ENCODE results near the gene TRIM41.
"Not testable (repeated sequence)": the region's sequence is repeated elsewhere in the genome, so short reads cannot be mapped to it uniquely, and the experiment has no call there.

TRIM41 gene

DNA sequence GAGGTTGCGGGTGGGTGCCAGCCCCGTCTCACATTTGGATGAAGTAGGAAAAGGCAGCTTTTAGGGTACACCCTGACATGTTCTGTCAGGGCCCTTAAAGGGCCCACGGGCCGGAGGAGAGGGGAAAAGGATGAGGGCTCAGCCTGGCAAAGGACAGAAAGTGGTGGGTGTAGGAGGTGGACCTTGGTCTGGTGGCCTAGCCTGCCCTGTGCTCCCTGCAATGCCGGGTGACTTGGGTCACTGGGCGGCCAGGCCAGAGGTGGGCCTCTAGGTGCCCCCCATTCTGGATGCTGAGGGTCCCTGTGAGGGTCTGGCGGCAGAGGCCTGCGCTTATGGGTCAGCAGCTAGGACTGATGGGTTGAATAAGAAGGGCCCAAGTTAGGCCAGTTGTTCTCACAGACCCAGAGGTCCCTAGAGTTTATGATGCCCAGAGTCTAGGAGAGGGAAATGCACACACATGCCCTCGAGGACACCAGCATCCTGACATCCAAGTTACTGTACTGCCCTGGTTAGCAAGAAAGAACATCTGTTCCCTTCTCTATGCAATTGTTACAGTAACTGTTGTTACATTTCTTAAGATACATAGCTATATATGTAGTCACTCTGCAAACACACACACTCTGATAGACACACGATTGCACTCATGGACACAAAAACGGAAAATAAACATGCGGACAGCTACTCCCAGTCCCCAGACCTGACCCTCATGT lies 30.6 kb upstream of the TRIM41 start:
- no peak for DNase-seq

DNA sequence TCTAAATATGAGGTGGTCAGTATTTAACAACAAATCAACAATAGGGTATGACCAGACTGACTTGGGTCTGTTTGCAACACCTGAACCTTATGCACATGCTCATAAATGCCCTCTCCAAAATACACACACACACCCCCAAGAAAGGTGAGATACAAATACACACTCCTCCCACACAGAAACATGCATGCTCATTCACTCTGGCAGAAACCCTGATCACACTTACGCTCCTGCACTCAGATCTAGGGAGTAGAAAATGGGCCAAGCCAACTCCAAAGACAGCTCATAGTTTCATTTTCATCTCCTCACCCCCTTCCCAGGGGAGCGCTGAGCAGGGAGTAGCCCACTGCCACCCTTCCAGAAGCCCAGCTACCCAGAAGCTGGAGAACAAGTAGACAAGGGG lies 29.4 kb upstream of the TRIM41 start:
- DNase-seq: no peak

DNA sequence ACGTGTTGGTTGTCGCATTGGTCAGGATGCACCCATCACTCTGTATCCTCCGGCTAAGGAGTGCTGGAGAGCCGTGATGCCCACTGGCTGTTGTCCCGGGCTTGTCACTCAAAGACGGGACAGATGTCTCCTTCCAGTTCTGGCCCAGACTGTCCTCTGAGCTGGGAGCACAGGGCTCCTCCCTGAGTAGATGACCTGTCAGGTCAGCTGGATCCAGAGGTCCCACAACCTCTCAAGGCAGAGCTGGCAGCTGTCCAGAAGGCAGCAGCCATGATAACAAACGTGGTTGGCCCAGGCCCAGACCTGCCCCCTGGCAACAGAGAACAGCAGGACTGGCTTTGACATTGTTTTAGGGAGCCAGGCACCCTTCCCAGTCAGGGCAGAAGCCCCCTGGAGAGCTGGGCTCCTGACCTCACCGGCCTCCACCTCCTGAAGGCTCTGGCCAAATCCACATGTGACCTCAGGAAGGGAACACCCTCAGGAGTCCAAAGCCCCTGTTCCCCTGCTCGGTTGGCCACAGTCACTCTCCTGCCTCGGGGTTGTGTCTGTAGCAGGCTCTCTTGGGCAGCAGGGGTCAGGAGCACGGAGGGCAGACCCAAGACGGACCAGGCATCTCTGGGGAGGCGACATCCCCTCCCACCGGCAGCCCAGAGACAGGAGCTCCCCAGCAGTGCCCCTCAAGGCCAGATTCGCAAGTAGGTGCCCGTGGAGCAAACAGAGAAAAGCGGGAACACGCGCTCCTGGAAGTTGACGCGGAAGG lies 28.4 kb upstream of the TRIM41 start:
- no peak for DNase-seq

DNA sequence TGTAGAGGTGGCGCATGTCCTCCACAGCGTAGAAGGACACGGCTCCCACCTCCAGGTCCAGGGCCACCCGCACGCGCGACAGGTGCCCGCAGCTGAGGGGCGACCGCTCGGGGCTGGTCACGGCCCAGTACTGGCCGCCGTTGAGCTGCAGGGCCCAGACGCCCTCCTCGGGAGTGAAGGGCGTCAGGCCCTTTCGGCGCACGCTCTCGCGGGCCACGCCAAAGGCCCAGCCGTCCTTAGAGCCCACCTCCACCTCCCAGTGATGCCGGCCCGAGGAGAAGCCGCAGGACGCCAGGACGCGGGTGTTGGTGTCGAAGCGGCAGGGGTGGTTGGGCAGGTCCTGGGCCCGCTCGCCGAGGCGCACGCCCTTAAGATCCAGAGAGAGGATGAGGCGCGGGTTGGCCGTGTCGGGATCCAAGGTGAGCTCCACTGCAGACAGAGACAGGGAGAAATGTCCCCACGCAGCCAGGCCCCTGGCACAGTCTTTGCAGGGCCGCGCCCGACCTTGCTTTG lies 27.8 kb upstream of the TRIM41 start:
- DNase-seq: no peak

DNA sequence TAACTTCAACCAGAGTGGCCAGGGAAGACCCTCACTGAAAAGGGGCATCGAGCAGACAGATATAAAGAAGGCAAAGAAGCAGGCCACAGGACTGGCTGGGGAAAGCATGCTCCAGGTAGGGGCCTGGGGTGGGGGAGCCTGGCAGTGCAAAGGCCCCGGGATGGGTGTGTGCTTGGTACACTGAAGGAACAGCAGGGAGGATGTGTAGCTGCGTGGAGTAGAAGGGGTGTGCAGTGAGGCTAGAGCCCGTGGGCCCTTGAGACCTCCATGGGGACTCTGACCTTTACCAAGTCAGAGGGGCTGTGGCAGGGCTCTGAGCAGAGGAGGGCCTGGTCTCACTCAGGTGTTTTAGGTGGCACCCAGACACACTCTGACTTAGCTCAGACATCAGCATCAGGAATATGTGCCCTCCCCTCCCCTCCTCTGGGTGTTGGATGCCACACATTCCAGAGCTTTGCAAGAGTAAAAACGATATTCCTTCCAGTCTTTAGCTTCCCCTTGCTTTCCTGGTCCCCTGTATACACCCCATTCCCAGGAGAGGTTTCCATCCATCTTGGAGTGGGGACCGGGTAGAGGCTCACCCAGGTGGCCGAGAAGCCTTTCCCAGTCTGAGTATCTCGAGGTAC lies 25.6 kb upstream of the TRIM41 start:
- no peak for DNase-seq

- DNase-seq: no peak
Measured at GRCh38 chr5:181198106-181198685, 24.9 kb upstream of the TRIM41 start.

GRCh38 chr5:181198905-181199519 lies 24.1 kb upstream of the TRIM41 start:
- DNase-seq: no peak

- no peak for DNase-seq
Measured at GRCh38 chr5:181199881-181200638, 23.0 kb upstream of the TRIM41 start.

DNA sequence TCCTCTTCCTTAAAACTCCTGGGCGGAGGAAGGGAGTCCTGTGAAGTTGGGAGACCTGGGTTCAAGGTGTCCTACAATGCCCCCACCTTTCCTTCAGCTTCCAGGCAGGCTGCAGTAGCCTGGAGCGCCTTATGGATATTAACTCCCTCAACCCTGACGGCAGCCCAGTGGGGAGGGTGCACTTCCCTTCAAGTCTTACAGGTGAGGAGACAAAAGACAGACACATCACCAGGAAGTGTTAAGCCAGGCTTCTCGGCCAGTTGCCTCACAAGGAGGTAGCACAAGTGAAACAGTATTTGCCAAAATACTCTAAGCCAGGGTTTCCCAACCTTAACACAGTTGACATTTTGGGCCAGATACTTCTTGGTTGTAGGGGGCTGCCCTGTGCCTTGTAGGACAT lies 22.3 kb upstream of the TRIM41 start:
- DNase-seq: no peak

- DNase-seq: no peak
Measured at GRCh38 chr5:181203093-181203711, 19.9 kb upstream of the TRIM41 start.

- DNase-seq: no peak
Measured at GRCh38 chr5:181203777-181204112, 19.3 kb upstream of the TRIM41 start.

GRCh38 chr5:181204113-181204825 lies 18.8 kb upstream of the TRIM41 start:
- DNase-seq: no peak

- no peak for DNase-seq
Measured at GRCh38 chr5:181204826-181205760, 18.0 kb upstream of the TRIM41 start, which contains the start of gene TRIM7. Gene TRIM7, minus strand, starts transcription at chr5:181205196. Its CDS starts 86 bp downstream, at chr5:181205110.

DNA sequence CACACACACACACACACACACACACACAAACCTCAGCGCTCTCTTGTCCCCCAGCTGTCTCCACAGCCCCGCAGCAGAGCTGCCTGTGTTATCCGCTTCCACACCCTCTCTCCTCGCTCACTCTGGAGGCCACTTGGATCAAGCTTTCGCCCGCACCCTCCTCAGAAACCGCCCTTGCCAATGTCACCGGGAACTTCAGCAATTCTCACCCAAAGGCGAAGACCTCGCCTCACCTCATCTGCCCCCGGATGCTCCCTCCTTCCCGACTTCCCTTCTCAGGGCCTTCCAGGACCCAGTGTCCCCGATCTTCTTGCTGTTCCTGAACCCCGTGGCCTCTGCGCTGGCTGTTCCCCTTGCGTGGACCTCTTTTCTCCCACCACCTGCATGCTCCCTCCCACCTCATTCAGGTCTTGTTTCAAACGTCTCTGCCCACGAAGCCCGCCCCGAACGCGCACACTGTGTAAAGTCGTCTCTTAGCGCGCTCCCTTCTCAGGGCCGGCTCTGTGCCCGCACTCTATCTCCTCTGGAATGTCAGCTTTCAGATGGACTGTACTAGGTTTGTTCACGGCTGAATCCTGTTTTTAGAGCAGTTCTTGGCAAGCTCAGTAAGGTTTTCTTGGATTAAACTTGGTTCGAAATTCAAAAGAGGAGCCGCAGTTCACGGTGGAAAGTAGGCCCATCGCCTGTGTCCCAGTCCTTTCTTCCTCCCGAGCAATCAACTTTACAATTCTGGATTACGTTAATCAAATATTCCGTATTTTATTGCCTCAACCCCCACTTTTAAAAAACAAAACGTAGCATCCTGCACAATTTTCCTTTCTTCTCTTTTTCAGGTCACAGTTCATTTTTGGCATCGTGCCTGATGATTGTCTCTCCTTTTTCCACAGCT lies 17.1 kb upstream of the TRIM41 start:
- DNase-seq: no peak

DNA sequence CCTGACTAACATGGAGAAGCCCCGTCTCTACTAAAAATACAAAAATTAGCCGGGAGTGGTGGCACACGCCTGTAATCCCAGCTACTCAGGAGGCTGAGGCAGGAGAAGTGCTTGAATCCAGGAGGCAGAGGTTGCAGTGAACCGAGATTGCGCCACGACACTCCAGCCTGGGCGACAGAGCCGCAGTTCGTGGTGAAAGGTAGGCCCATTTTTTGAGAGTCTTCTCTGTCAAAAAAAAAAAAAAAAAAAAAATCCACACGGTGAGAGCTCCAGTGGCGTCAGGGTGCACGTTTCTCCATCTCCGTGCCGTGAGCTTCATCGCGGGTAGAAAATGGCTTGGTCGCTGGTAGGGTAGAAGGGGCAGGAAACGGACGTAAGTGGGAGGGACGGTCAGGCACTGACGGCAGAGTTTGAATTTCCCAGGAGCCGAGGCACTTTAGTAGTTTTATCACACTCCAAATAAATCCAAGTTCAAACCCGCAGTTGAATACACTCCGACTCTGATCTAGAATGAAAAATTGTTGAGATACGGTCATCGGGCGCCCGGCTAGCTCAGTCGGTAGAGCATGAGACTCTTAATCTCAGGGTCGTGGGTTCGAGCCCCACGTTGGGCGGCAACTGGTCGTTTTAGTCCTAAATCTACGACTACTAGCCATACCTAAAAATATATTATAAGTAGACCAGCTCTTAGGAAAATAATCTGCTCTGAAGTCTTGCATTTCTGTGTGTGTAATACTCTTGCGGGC lies 15.7 kb upstream of the TRIM41 start:
- DNase-seq: no peak

DNA sequence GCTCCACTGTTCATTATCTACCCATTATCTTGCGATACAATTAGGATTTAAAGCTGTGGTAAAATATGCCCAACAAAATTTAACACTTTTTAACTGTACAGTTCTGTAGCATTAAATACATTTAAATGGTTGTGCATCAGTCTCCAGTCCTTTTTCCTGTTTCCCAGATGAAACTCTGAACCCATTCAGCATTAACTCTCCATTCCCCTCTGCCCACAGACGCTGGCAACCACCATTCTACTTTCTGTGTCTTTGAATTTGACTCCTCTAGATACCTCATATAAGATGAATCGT lies 15.2 kb upstream of the TRIM41 start:
- DNase-seq: no peak

DNA sequence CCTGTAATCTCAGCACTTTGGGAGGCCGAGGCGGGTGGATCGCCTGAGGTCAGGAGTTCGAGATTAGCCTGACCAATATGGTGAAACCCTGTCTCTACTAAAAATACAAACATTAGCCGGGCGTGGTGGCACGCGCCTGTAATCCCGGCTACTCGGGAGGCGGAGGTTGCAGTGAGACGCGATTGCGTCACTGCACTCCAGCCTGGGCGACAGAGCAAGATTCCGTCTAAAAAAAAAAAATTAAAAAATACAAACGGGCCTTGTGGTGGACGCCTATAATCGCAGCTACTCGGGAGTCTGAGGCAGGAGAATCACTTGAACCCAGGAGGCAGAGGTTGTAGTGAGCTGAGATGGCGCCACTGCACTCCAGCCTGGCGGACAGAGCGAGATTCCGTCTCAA lies 14.1 kb upstream of the TRIM41 start:
- DNase-seq: not testable (repeated sequence)

Measured in anterior cingulate cortex (tissue), 58 donors.